HEK293 (cell line): Measurements from ENCODE around the gene FGFRL1.

Experiments
- CTCF ChIA-PET: fragments of 350-600 bp; formaldehyde crosslinking; extraction: SDS; loops from one replicate; lab custom pipeline; 2021; ENCODE audit warnings: antibody characterized with exemption; lab: Yijun Ruan, JAX
- POLR2A ChIA-PET: fragments of 300-600 bp; formaldehyde crosslinking; extraction: SDS; loops from one replicate; lab custom pipeline; 2020; ENCODE audit warnings: antibody characterized with exemption, inconsistent platforms; lab: Yijun Ruan, JAX
- H3K27ac ChIP-seq: fragments of 200-500 bp; sonication (Bioruptor generic); 2 replicates; pipeline ENCODE4 v1.5.1; 2014; ENCODE audit warnings: low read depth, low read length, control low read depth, inconsistent platforms; ENCODE audit errors: extremely low read depth
- H3K36me3 ChIP-seq, 2 experiments: fragments of 200-500 bp in 1 of 2; sonication (Bioruptor generic) in 1 of 2; 1 replicate in 1 of 2; 2 replicates in 1 of 2; pipeline ENCODE4 v1.5.1; 2014 to 2017; ENCODE audit warnings: inconsistent platforms in 2 of 2, low read length in 2 of 2; ENCODE audit not compliant: control insufficient read depth in 2 of 2, insufficient read depth in 1 of 2
- H3K4me1 ChIP-seq: fragments of 200-500 bp; sonication (Bioruptor generic); 2 replicates; pipeline ENCODE4 v1.5.1; 2014; ENCODE audit warnings: mild to moderate bottlenecking, low read length, inconsistent platforms; ENCODE audit not compliant: control insufficient read depth, insufficient read depth
- H3K4me3 ChIP-seq: 2 replicates; pipeline ENCODE4 v1.5.1; 2011; ENCODE audit warnings: low read depth, mild to moderate bottlenecking, control low read depth, low read length, moderate library complexity
- H3K9me3 ChIP-seq: fragments of 200-500 bp; sonication (Bioruptor generic); 2 replicates; pipeline ENCODE4 v1.5.1; 2014; ENCODE audit warnings: low read depth, low read length, inconsistent platforms; ENCODE audit not compliant: control insufficient read depth, insufficient read depth
- EGR2 ChIP-seq: fragments of 450-650 bp; formaldehyde crosslinking; IDR thresholded peaks from 2 replicates; pipeline ENCODE4 v1.5.1; 2016; ENCODE audit warnings: low read depth, missing biosample characterization, missing genetic modification characterization
- GFI1B ChIP-seq: fragments of 450-650 bp; formaldehyde crosslinking; IDR thresholded peaks from 2 replicates; pipeline ENCODE4 v1.5.1; 2016; ENCODE audit warnings: missing biosample characterization, missing genetic modification characterization
- GLIS2 ChIP-seq: fragments of 450-650 bp; formaldehyde crosslinking; IDR thresholded peaks from 2 replicates; pipeline ENCODE4 v1.5.1; 2016; ENCODE audit warnings: missing biosample characterization, missing genetic modification characterization
- MYNN ChIP-seq: fragments of 450-650 bp; formaldehyde crosslinking; IDR thresholded peaks from 2 replicates; pipeline ENCODE4 v1.5.1; 2016; ENCODE audit warnings: missing biosample characterization, missing genetic modification characterization, borderline replicate concordance
- MZF1 ChIP-seq: fragments of 450-650 bp; formaldehyde crosslinking; IDR thresholded peaks from 2 replicates; pipeline ENCODE4 v1.5.1; 2017; ENCODE audit warnings: missing biosample characterization, missing genetic modification characterization, borderline replicate concordance
- SP2 ChIP-seq: fragments of 450-650 bp; formaldehyde crosslinking; IDR thresholded peaks from 2 replicates; pipeline ENCODE4 v1.5.1; 2016; ENCODE audit warnings: missing biosample characterization, missing genetic modification characterization
- WT1 ChIP-seq: fragments of 450-650 bp; formaldehyde crosslinking; IDR thresholded peaks from 2 replicates; pipeline ENCODE4 v1.5.1; 2016; ENCODE audit warnings: missing biosample characterization, missing genetic modification characterization
- ZNF140 ChIP-seq: fragments of 450-650 bp; formaldehyde crosslinking; IDR thresholded peaks from 2 replicates; pipeline ENCODE4 v1.5.1; 2016; ENCODE audit warnings: missing biosample characterization, missing genetic modification characterization
- ZNF202 ChIP-seq: fragments of 450-650 bp; formaldehyde crosslinking; IDR thresholded peaks from 2 replicates; pipeline ENCODE4 v1.5.1; 2016; ENCODE audit warnings: missing biosample characterization, missing genetic modification characterization, borderline replicate concordance
- ZNF660 ChIP-seq: fragments of 450-650 bp; IDR thresholded peaks from 2 replicates; pipeline ENCODE4 v1.5.1; 2018; ENCODE audit warnings: missing biosample characterization, mild to moderate bottlenecking, missing genetic modification characterization
- ZNF777 ChIP-seq: fragments of 450-650 bp; formaldehyde crosslinking; IDR thresholded peaks from 2 replicates; pipeline ENCODE4 v1.5.1; 2017; ENCODE audit warnings: missing biosample characterization, missing genetic modification characterization, borderline replicate concordance
- TF ChIP-seq, protein P1 (sequence below): fragments of 450-650 bp; formaldehyde crosslinking; conservative IDR thresholded peaks from 2 replicates; pipeline ENCODE4 v1.5.1; 2016; ENCODE audit warnings: low read depth, missing biosample characterization, missing genetic modification characterization
- TF ChIP-seq, protein P2 (sequence below): fragments of 450-650 bp; formaldehyde crosslinking; IDR thresholded peaks from 2 replicates; pipeline ENCODE4 v1.5.1; 2017; ENCODE audit warnings: missing biosample characterization, mild to moderate bottlenecking, missing genetic modification characterization, moderate library complexity
- TF ChIP-seq, protein P3 (sequence below): fragments of 450-650 bp; formaldehyde crosslinking; IDR thresholded peaks from 2 replicates; pipeline ENCODE4 v1.5.1; 2016; ENCODE audit warnings: missing biosample characterization, missing genetic modification characterization

Gene FGFRL1

DNA sequence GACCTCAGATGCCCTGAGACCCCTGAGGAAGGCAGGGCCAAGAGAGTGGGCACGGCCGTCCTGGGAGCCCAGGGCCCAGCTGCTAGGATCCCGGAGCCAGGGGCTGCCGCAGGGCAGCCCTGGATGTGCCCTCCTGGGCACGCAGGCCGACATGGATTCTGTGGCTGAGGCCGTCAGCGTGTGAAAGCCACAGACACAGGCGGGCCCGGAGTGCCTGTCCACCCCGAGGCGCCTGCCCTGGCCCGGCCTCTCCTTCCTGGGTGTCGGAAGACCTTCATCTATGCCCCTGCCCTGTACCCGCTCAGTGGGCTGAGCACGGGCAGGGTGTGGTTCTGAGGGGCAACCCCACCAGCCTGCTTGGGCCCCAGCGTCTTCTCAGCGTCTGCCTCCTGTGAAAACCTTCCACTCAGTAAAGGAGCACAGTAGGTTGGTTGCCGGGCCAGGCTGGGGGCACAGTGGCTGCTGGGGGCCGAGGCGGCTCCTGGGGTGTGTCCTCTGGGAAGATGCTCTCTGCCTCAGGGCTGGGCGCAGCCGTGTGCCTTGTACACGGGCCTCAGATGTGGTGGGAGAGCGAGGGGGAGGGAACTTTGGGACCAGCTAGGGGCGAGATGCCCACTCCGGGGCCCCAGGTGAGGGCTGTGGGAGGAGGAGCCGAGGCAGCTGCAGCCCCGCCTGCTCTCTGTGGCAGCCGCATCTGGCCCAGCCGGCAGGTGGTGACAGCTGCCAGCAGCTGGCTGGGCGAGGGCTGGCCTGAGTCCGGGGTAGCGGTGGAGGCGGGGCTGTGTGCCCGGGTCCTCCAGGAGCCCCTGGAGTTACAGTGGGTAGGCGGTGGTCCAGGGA is 20.8 kb downstream of the FGFRL1 start (continued):
- TF ChIP-seq, protein P1, sequence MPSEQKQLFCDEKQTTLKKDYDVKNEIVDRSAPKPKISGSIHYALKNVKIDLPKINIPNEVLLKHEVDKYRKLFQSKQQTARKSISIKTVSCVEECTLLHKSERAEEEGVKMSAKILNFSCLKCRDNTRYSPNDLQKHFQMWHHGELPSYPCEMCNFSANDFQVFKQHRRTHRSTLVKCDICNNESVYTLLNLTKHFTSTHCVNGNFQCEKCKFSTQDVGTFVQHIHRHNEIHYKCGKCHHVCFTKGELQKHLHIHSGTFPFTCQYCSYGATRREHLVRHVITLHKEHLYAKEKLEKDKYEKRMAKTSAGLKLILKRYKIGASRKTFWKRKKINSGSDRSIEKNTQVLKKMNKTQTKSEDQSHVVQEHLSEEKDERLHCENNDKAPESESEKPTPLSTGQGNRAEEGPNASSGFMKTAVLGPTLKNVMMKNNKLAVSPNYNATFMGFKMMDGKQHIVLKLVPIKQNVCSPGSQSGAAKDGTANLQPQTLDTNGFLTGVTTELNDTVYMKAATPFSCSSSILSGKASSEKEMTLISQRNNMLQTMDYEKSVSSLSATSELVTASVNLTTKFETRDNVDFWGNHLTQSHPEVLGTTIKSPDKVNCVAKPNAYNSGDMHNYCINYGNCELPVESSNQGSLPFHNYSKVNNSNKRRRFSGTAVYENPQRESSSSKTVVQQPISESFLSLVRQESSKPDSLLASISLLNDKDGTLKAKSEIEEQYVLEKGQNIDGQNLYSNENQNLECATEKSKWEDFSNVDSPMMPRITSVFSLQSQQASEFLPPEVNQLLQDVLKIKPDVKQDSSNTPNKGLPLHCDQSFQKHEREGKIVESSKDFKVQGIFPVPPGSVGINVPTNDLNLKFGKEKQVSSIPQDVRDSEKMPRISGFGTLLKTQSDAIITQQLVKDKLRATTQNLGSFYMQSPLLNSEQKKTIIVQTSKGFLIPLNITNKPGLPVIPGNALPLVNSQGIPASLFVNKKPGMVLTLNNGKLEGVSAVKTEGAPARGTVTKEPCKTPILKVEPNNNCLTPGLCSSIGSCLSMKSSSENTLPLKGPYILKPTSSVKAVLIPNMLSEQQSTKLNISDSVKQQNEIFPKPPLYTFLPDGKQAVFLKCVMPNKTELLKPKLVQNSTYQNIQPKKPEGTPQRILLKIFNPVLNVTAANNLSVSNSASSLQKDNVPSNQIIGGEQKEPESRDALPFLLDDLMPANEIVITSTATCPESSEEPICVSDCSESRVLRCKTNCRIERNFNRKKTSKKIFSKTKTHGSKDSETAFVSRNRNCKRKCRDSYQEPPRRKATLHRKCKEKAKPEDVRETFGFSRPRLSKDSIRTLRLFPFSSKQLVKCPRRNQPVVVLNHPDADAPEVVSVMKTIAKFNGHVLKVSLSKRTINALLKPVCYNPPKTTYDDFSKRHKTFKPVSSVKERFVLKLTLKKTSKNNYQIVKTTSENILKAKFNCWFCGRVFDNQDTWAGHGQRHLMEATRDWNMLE (tag by site-specific recombination), result no peak
- TF ChIP-seq ZNF202 (tag by site-specific recombination) (no peak), GLIS2 (tag by site-specific recombination) (peak; percentile 64), MZF1 (tag by site-specific recombination) (no peak), SP2 (tag by site-specific recombination) (no peak)
- TF ChIP-seq, protein P2, sequence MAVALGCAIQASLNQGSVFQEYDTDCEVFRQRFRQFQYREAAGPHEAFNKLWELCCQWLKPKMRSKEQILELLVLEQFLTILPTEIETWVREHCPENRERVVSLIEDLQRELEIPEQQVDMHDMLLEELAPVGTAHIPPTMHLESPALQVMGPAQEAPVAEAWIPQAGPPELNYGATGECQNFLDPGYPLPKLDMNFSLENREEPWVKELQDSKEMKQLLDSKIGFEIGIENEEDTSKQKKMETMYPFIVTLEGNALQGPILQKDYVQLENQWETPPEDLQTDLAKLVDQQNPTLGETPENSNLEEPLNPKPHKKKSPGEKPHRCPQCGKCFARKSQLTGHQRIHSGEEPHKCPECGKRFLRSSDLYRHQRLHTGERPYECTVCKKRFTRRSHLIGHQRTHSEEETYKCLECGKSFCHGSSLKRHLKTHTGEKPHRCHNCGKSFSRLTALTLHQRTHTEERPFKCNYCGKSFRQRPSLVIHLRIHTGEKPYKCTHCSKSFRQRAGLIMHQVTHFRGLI (tag by site-specific recombination), result peak; percentile 55
- TF ChIP-seq, protein P3, sequence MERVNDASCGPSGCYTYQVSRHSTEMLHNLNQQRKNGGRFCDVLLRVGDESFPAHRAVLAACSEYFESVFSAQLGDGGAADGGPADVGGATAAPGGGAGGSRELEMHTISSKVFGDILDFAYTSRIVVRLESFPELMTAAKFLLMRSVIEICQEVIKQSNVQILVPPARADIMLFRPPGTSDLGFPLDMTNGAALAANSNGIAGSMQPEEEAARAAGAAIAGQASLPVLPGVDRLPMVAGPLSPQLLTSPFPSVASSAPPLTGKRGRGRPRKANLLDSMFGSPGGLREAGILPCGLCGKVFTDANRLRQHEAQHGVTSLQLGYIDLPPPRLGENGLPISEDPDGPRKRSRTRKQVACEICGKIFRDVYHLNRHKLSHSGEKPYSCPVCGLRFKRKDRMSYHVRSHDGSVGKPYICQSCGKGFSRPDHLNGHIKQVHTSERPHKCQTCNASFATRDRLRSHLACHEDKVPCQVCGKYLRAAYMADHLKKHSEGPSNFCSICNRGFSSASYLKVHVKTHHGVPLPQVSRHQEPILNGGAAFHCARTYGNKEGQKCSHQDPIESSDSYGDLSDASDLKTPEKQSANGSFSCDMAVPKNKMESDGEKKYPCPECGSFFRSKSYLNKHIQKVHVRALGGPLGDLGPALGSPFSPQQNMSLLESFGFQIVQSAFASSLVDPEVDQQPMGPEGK (tag by site-specific recombination), result peak; percentile 58; the same call in 1 of the 2 replicates
- TF ChIP-seq, all 188 proteins: peak for 8

DNA sequence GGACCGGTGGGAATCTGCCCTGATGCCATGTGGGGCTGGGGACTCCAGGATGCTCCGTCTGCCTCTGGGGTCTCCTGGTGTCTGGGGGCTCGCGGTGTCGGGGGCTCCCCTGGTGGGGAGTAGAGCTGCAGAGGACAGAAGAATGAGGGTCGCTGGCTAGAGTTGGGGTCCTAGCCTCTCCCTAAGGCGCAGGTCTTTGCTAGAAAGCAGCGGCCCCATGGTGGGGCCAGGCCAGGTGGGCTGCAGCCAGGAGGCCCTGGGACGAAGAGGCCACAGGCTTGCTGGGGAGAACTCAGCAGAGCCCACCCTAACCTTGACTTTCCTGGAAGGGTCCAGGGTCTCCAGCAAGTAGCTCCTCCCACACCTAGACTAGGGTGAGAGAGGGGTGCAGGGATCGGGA is 21.4 kb downstream of the FGFRL1 start:
- TF ChIP-seq WT1 (tag by site-specific recombination), result no peak
- no peak for TF ChIP-seq MYNN
- TF ChIP-seq GFI1B, result no peak
- no peak for TF ChIP-seq ZNF777 (tag by site-specific recombination)
- TF ChIP-seq ZNF660 (tag by site-specific recombination), result no peak
- Histone ChIP-seq H3K36me3 (no peaks in the 10 kb centered on the region), H3K27ac (no peak overlapping the region), H3K4me3 (no peak overlapping the region), H3K4me1 (no peaks in the 10 kb centered on the region), H3K9me3 (no peaks in the 10 kb centered on the region)
- CTCF ChIA-PET, result no interaction called here
- POLR2A ChIA-PET, result no interaction called here

DNA sequence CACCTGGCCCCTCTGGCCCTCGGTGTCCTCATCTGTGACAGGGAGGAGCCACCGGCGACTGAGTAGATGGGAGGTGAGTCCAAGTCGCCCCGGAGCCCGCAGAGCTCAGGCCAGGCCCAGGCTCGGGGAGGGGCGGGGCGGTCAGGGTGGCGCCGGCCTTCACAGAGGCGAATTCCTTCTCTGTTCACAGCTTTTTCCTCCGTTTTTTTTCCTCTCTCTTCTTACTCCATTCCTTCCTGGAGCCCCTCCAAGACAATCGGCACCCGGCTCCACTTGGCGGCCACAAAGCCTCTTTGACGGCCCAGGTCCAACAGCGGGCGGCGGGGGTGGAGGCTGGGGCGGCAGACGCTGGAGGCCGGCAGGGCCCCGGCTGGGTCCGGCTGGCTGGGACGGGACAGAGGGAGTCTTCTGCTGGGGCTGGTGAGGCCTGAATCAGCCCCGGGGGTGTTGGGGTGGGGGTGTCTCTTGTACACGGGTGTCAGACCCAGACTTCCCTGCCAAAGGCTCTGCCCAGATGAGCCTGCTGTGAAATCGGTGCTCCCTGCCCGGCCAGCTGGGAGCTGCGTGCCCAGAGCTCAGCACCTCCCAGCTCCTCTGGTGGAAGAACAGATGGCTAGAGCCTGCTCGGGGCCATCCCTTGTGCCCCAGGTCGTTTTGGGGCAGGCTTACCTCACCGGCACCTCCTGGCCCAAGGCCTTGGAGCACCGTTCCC is 22.6 kb downstream of the FGFRL1 start:
- Histone ChIP-seq H3K27ac (no peak overlapping the region), H3K4me1 (no peaks in the 10 kb centered on the region), H3K36me3 (no peaks in the 10 kb centered on the region), H3K4me3 (no peak overlapping the region)
- ChIA-PET POLR2A (no interaction called here), CTCF (no interaction called here)
- TF ChIP-seq ZNF140 (tag by site-specific recombination), result no peak
- 0 out of 2 replicates have a peak, but pooled peaks have one; percentile 16 for TF ChIP-seq EGR2 (tag by site-specific recombination)
- TF ChIP-seq, all 188 proteins: peak for 1
- H3K9me3 ChIP-seq, result no peaks in the 10 kb centered on the region
